ENCODE data around the gene RPS14. TPM values are rescaled to one million over a fixed set of nuclear protein-coding genes. Genes with fewer than 3 reads are reported as not detected.

Gene RPS14
- total and polyA plus RNA-seq, 2 donors from 2014 or later, result 1,504 to 1,994 TPM

GRCh38 chr5:150458802-150459557 is 9.4 kb upstream of the RPS14 start:
- intact Hi-C loops (cut with DNase I), result loop anchor here (5.0 kb wide), 1 partner anchor 73 kb away; no protein-coding TSS in a partner anchor
- peak; percentile 73 to 92 (median 83) for DNase-seq
- Histone ChIP-seq H3K27me3 (ENCODE audit: control insufficient read depth, insufficient read depth, low read length) (no peaks in the 10 kb centered on the region), H3K9me3 (ENCODE audit: control insufficient read depth in 2 of 3, insufficient read depth in 1 of 3, low read length in 3 of 3) (no peaks in the 10 kb centered on the region), H3K36me3 (ENCODE audit: control insufficient read depth in 2 of 3, insufficient read depth in 3 of 3, low read length in 3 of 3) (no peaks in the 10 kb centered on the region), H3K4me3 (ENCODE audit: low read length in 3 of 3) (peak overlapping the region in 1 of 3 donors; percentile 30), H3K9ac (ENCODE audit: low read length in 3 of 3) (no peak overlapping the region), H3K4me1 (ENCODE audit: control insufficient read depth in 2 of 3, insufficient read depth in 2 of 3, low read depth in 1 of 3, low read length in 3 of 3) (no peaks in the 10 kb centered on the region), H3K27ac (ENCODE audit: low read depth in 2 of 2, low read length in 2 of 2) (no peak overlapping the region)
- TF ChIP-seq CTCF (IDR thresholded peaks at IDR 0.05; ENCODE audit: borderline replicate concordance, extremely low read depth, insufficient read depth), result peak; percentile 91
- no peak for FAIRE-seq

- DNase-seq (no peak), FAIRE-seq (no peak)
- Histone ChIP-seq H3K36me3 (ENCODE audit: control insufficient read depth in 2 of 3, insufficient read depth in 3 of 3, low read length in 3 of 3) (no peaks in the 10 kb centered on the region), H3K4me3 (ENCODE audit: low read length in 3 of 3) (no peak overlapping the region), H3K4me1 (ENCODE audit: control insufficient read depth in 2 of 3, insufficient read depth in 2 of 3, low read depth in 1 of 3, low read length in 3 of 3) (no peaks in the 10 kb centered on the region), H3K9ac (ENCODE audit: low read length in 3 of 3) (no peak overlapping the region), H3K9me3 (ENCODE audit: control insufficient read depth in 2 of 3, insufficient read depth in 1 of 3, low read length in 3 of 3) (no peaks in the 10 kb centered on the region), H3K27ac (ENCODE audit: low read depth in 2 of 2, low read length in 2 of 2) (no peak overlapping the region), H3K27me3 (ENCODE audit: control insufficient read depth, insufficient read depth, low read length) (no peaks in the 10 kb centered on the region)
- no peak for TF ChIP-seq CTCF (IDR thresholded peaks at IDR 0.05; ENCODE audit: borderline replicate concordance, extremely low read depth, insufficient read depth)
- intact Hi-C loops (cut with DNase I), result loop anchor here (5.0 kb wide), 1 partner anchor 75 kb away; no protein-coding TSS in a partner anchor
Measured at GRCh38 chr5:150457562-150458240, 8.2 kb upstream of the RPS14 start.

DNA sequence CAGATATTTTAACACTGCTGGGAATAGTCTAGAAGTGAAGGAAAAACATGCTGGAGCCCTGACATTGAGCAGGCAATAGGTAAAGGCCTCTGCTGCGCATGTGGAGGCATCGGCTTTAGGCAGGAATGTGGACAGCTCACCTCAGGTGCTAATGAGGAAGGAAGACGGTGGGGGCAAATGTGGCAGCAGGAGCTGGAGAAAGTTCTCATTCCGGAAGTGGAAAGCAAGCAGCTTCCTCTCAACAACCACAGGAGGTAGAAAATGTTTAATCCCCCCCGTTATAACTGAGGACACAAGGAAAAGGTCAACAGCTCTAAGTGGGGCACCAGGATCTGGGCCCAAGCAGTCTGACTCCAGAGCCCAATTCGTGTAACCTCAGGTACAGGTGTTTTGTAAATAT is 7.6 kb upstream of the RPS14 start:
- Histone ChIP-seq H3K4me1 (ENCODE audit: control insufficient read depth in 2 of 3, insufficient read depth in 2 of 3, low read depth in 1 of 3, low read length in 3 of 3) (no peaks in the 10 kb centered on the region), H3K27me3 (ENCODE audit: control insufficient read depth, insufficient read depth, low read length) (no peaks in the 10 kb centered on the region), H3K9me3 (ENCODE audit: control insufficient read depth in 2 of 3, insufficient read depth in 1 of 3, low read length in 3 of 3) (no peaks in the 10 kb centered on the region), H3K4me3 (ENCODE audit: low read length in 3 of 3) (no peak overlapping the region), H3K9ac (ENCODE audit: low read length in 3 of 3) (no peak overlapping the region), H3K27ac (ENCODE audit: low read depth in 2 of 2, low read length in 2 of 2) (no peak overlapping the region), H3K36me3 (ENCODE audit: control insufficient read depth in 2 of 3, insufficient read depth in 3 of 3, low read length in 3 of 3) (no peaks in the 10 kb centered on the region)
- no peak for TF ChIP-seq CTCF (IDR thresholded peaks at IDR 0.05; ENCODE audit: borderline replicate concordance, extremely low read depth, insufficient read depth)
- DNase-seq (no peak), FAIRE-seq (no peak)
- intact Hi-C loops (cut with DNase I), result loop anchor here (5.0 kb wide), 1 partner anchor 75 kb away; no protein-coding TSS in a partner anchor
